ENCODE measurements around the gene BAZ2A. TPM values are rescaled to one million over a fixed set of nuclear protein-coding genes. Genes with fewer than 3 reads are reported as not detected.

Gene BAZ2A
- total RNA-seq, 1 donor from 2014 or later: 196 TPM

- Mint-ChIP-seq H3K27me3 (ENCODE audit: unreplicated experiment) (peaks cover 2% of the 10 kb centered on the region), H3K4me3 (ENCODE audit: unreplicated experiment) (peak overlapping the region; percentile 96), H3K4me1 (ENCODE audit: low read depth, unreplicated experiment) (peaks cover 8% of the 10 kb centered on the region), H3K9me3 (ENCODE audit: unreplicated experiment) (peaks cover 2% of the 10 kb centered on the region), H3K27ac (ENCODE audit: unreplicated experiment) (peak overlapping the region; percentile 91), H3K36me3 (ENCODE audit: unreplicated experiment) (no peaks in the 10 kb centered on the region)
- no peak for DNase-seq
- TF ChIP-seq CTCF (IDR thresholded peaks at IDR 0.05; ENCODE audit: partially characterized antibody, unreplicated experiment): no peak
Observed at GRCh38 chr12:56644654-56645053, 14.5 kb upstream of the BAZ2A start.

- H3K4me1 Mint-ChIP-seq (ENCODE audit: low read depth, unreplicated experiment): peaks cover 21% of the 10 kb centered on the region
- H3K27ac Mint-ChIP-seq (ENCODE audit: unreplicated experiment): no peak overlapping the region
Observed at GRCh38 chr12:56641219-56641618, 11.1 kb upstream of the BAZ2A start.

GRCh38 chr12:56637621-56638020 lies 7.5 kb upstream of the BAZ2A start:
- TF ChIP-seq CTCF (IDR thresholded peaks at IDR 0.05; ENCODE audit: partially characterized antibody, unreplicated experiment): no peak
- Mint-ChIP-seq H3K27me3 (ENCODE audit: unreplicated experiment) (peaks cover 24% of the 10 kb centered on the region), H3K36me3 (ENCODE audit: unreplicated experiment) (no peaks in the 10 kb centered on the region), H3K4me3 (ENCODE audit: unreplicated experiment) (peak overlapping the region; percentile 71), H3K4me1 (ENCODE audit: low read depth, unreplicated experiment) (peaks cover 27% of the 10 kb centered on the region), H3K27ac (ENCODE audit: unreplicated experiment) (peak overlapping the region; percentile 88), H3K9me3 (ENCODE audit: unreplicated experiment) (peaks cover 10% of the 10 kb centered on the region)
- no peak for DNase-seq

More at GRCh38 chr12:56641219-56641618, 11.1 kb upstream of the BAZ2A start:
- Mint-ChIP-seq H3K9me3 (ENCODE audit: unreplicated experiment) (peaks cover 6% of the 10 kb centered on the region), H3K36me3 (ENCODE audit: unreplicated experiment) (no peaks in the 10 kb centered on the region), H3K27me3 (ENCODE audit: unreplicated experiment) (peaks cover 8% of the 10 kb centered on the region), H3K4me3 (ENCODE audit: unreplicated experiment) (no peak overlapping the region)
- DNase-seq: no peak
- TF ChIP-seq CTCF (IDR thresholded peaks at IDR 0.05; ENCODE audit: partially characterized antibody, unreplicated experiment): no peak

GRCh38 chr12:56636675-56637540 lies 6.8 kb upstream of the BAZ2A start:
- Mint-ChIP-seq H3K27ac (ENCODE audit: unreplicated experiment) (peak overlapping the region; percentile 97), H3K27me3 (ENCODE audit: unreplicated experiment) (peaks cover 25% of the 10 kb centered on the region), H3K4me1 (ENCODE audit: low read depth, unreplicated experiment) (peaks cover 29% of the 10 kb centered on the region), H3K36me3 (ENCODE audit: unreplicated experiment) (no peaks in the 10 kb centered on the region), H3K4me3 (ENCODE audit: unreplicated experiment) (peak overlapping the region; percentile 94), H3K9me3 (ENCODE audit: unreplicated experiment) (peaks cover 10% of the 10 kb centered on the region)
- TF ChIP-seq CTCF (IDR thresholded peaks at IDR 0.05; ENCODE audit: partially characterized antibody, unreplicated experiment): peak; percentile 11
- peak; percentile 99 for DNase-seq
